Gastroesophageal sphincter (tissue), 4 donors: ENCODE measurements around the gene OR52A1. TPM values are rescaled to one million over a fixed set of nuclear protein-coding genes. Genes with fewer than 3 reads are reported as not detected.

ENCODE experiments used
- ATAC-seq: fragments of 150-250 bp; one replicate; pipeline ENCODE4 v1.9.1; 2016; ENCODE audit warnings: mild to moderate bottlenecking, moderate library complexity
- H3K27ac ChIP-seq, 4 donors: fragments of 200-600 bp; sonication (generic) in 3 of 4; 1 replicate in 3 of 4; 2 replicates in 1 of 4; pipeline ENCODE4 v1.5.1; 2016 to 2019
- H3K27me3 ChIP-seq: fragments of 200-600 bp; sonication (generic); one replicate; pipeline ENCODE4 v1.5.1; 2019
- H3K36me3 ChIP-seq, 2 donors: fragments of 200-600 bp; sonication (generic); one replicate each; pipeline ENCODE4 v1.5.1; 2019; ENCODE audit warnings: control low read depth in 1 of 2
- H3K4me1 ChIP-seq, 3 donors: fragments of 200-600 bp; sonication (generic); 1 replicate in 2 of 3; 2 replicates in 1 of 3; pipeline ENCODE4 v1.5.1; 2016 to 2019; ENCODE audit warnings: control low read depth in 2 of 3
- H3K4me3 ChIP-seq, 2 donors: fragments of 200-600 bp; sonication (generic); one replicate each; pipeline ENCODE4 v1.5.1; 2019; ENCODE audit warnings: mild to moderate bottlenecking in 1 of 2, moderate library complexity in 1 of 2
- H3K9me3 ChIP-seq, 3 donors: fragments of 200-600 bp; sonication (generic); one replicate each; pipeline ENCODE4 v1.5.1; 2017 to 2019; ENCODE audit warnings: control low read depth in 2 of 3
- EP300 ChIP-seq: sonication (generic); formaldehyde crosslinking; IDR thresholded peaks from one replicate; pipeline ENCODE4 v1.6.1; 2017; ENCODE audit warnings: antibody characterized with exemption, mild to moderate bottlenecking
- POLR2A ChIP-seq, 2 donors: fragments of 450-650 bp; IDR thresholded peaks; one replicate each; pipeline ENCODE4 v1.6.1; 2017; ENCODE audit warnings: antibody characterized with exemption in 2 of 2, mild to moderate bottlenecking in 2 of 2, moderate library complexity in 1 of 2
- POLR2AphosphoS5 ChIP-seq: sonication (generic); formaldehyde crosslinking; IDR thresholded peaks from one replicate; pipeline ENCODE4 v1.6.1; 2017; ENCODE audit warnings: antibody characterized with exemption
- WGBS, 2 donors: methylation state at CpG; one replicate each; pipeline ENCODE4 v1.1.5; 2018; ENCODE audit warnings: low coverage in 1 of 2; 5-methylcytosine and 5-hydroxymethylcytosine counted together
- total RNA-seq, 4 donors: library from RNA; depleted of rRNA; stranded (reverse); fragments of >200 nt; gene quantifications; one replicate each; pipeline ENCODE4 v1.1.0, GENCODE V29; 2016
- TF ChIP-seq, protein P1 (sequence below), 4 experiments: fragments of 200-600 bp in 2 of 4; fragments of 450-650 bp in 2 of 4; sonication (generic) in 1 of 4; IDR thresholded peaks; one replicate each; pipeline ENCODE4 v1.5.1; 2017 to 2019; ENCODE audit warnings: antibody characterized with exemption in 4 of 4, mild to moderate bottlenecking in 2 of 4, moderate library complexity in 2 of 4

OR52A1 gene
- total RNA-seq, 4 donors from 2014 or later, result not detected

DNA sequence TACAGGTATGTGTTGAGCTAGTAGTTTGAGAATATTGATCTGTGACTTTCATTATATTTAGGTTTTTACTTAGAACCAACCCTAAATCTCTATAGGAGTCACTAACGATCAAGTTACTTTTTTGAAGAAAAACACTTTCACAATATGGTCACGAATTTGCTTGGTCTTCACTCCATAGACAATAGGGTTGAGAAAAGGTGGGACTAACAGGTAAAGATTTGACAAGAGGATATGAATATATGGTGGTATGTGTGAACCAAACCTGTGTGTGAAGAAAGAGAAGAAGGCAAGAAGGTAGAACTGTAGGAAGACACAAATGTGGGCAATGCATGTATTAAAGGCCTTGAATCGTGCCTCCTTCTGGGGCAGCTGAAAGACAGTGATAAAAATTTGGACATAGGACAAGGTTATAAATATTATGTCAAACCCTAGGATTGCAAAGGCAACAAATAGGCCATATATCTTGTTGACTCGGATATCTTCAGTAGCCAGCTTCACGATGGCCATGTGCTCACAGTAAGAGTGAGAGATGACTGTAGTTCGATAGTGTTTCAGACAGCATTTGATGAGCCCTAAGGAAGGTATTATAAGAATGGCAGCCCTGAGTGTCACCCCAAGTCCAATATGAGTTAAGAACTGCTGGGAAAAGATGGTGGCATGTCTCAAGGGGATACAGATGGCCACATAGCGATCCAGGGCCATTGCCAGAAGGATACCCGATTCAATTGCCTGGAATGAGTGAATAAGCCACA, 22.8 kb downstream of the OR52A1 start:
- 79% methylated on average over 8 of the region's 8 CpGs for WGBS, 2 donors
- Histone ChIP-seq H3K27ac (no peak overlapping the region), H3K9me3 (no peaks in the 10 kb centered on the region), H3K4me3 (no peak overlapping the region), H3K4me1 (no peaks in the 10 kb centered on the region), H3K27me3 (no peaks in the 10 kb centered on the region), H3K36me3 (no peaks in the 10 kb centered on the region)
- no peak for ATAC-seq
- TF ChIP-seq POLR2AphosphoS5, result no peak
- TF ChIP-seq, protein P1, sequence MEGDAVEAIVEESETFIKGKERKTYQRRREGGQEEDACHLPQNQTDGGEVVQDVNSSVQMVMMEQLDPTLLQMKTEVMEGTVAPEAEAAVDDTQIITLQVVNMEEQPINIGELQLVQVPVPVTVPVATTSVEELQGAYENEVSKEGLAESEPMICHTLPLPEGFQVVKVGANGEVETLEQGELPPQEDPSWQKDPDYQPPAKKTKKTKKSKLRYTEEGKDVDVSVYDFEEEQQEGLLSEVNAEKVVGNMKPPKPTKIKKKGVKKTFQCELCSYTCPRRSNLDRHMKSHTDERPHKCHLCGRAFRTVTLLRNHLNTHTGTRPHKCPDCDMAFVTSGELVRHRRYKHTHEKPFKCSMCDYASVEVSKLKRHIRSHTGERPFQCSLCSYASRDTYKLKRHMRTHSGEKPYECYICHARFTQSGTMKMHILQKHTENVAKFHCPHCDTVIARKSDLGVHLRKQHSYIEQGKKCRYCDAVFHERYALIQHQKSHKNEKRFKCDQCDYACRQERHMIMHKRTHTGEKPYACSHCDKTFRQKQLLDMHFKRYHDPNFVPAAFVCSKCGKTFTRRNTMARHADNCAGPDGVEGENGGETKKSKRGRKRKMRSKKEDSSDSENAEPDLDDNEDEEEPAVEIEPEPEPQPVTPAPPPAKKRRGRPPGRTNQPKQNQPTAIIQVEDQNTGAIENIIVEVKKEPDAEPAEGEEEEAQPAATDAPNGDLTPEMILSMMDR (IDR thresholded peaks at IDR 0.05), result no peak
- no peak for TF ChIP-seq EP300
- TF ChIP-seq POLR2A (IDR thresholded peaks at IDR 0.05), result no peak

DNA sequence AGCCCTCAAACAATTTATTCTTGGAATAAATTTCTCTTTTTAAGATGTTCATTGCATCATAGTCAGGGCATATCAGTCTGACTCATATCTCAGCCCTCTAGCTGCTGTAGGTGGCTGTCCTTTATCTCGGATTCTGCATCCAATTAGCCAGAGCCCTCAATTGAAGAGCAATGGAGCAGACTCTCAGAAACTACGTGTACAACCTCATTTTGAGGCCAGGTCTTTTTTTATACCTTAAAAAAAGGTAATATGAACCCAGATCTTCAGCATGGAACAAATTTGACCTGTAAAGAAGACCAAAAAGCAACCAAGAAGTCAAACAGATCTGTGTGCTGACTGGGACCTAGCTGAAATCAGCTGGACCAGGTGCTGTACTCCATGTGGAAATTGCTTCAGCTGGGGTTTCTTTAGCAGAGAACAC, 25.1 kb downstream of the OR52A1 start:
- 40% methylated on average over 1 of the region's 2 CpGs; no CpG with 5 or more reads in 1 of the 2 donors for WGBS, 2 donors
- no peaks in the 10 kb centered on the region for H3K27me3 ChIP-seq
- TF ChIP-seq EP300 (no peak), POLR2AphosphoS5 (no peak), POLR2A (IDR thresholded peaks at IDR 0.05) (no peak)
- TF ChIP-seq, protein P1 (IDR thresholded peaks at IDR 0.05), result no peak
- no peak for ATAC-seq
- H3K4me3 ChIP-seq, result no peak overlapping the region
- H3K36me3 ChIP-seq, result no peaks in the 10 kb centered on the region
- no peaks in the 10 kb centered on the region for H3K4me1 ChIP-seq
- H3K9me3 ChIP-seq, result no peaks in the 10 kb centered on the region
- H3K27ac ChIP-seq, result no peak overlapping the region

DNA sequence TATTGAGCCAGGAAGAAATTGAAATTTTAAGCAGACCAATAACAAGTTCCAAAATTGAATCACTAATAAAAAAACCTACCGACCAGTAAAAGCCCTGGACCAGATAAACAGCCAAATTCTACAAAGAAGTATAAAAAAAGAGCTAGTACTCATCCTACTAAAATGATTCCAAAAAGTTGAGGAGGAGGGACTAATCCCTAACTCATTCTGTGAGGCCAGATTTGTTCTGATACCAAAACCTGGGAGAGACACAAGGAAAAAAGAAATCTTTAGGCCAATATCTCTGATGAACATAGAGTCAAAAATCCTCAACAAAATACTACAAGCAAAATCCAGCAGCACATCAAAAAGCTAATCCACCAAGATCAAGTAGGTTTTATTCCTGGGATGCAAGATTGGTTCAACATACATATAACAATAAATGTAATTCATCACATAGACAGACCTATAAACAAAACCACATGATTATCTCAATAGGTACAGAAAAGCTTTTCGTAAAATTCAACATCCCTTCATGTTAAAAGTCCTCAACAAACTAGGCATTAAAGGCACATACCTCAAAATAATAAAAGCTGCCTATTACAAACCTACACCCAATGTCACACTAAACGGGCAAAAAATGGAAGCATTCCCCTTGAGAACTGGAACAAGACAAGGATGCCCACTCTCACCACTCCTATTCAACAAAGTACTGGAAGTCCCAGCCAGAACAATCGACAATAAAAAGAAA, 29.5 kb downstream of the OR52A1 start:
- no peaks in the 10 kb centered on the region for H3K4me1 ChIP-seq
- H3K4me3 ChIP-seq, result no peak overlapping the region
- H3K27ac ChIP-seq, result no peak overlapping the region
- no peak for TF ChIP-seq POLR2A (IDR thresholded peaks at IDR 0.05)
- TF ChIP-seq, protein P1 (IDR thresholded peaks at IDR 0.05), result no peak
- no peak for TF ChIP-seq POLR2AphosphoS5
- ATAC-seq, result no peak
- H3K36me3 ChIP-seq, result no peaks in the 10 kb centered on the region
- no peaks in the 10 kb centered on the region for H3K9me3 ChIP-seq
- H3K27me3 ChIP-seq, result no peaks in the 10 kb centered on the region
- 50 to 67% methylated on average over 4 of the region's 4 CpGs for WGBS, 2 donors

DNA sequence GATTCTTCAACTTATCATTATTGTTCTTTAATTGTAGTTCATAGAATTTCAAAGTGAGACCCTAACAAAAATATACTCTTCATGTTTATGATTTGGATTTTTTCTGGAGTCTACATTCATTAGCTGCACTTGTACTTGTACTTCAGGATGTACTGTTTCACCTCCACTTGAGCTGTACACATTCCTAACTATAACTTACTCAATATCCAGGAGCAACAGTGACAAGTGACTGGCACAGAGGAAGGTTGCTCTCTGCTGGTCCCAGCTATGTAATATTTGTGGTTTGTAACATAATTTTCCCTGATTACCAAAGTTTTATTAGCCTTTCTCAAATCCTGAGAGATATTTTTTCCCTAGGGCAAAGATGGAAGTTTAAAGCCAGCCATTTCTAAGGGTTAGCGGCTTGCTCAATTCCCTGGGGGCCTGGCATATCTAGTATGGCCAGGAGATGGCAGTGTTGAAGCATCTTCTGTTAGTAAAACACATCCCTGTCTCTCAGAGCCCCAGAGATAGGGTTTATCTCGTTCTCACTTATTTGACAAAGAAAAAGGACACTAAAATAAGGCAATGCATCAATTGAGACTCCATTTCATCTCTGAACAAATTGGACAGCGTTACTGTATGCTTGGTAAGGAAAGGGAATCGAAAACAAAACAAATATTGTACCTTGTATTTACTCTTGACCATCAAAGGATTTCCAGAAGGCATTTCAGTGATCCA, 30.6 kb downstream of the OR52A1 start:
- peak; percentile 53 for ATAC-seq
- no peak for TF ChIP-seq POLR2A (IDR thresholded peaks at IDR 0.05)
- TF ChIP-seq, protein P1 (IDR thresholded peaks at IDR 0.05), result peak; percentile 44 to 77 (median 58)
- H3K9me3 ChIP-seq, result no peaks in the 10 kb centered on the region
- H3K4me1 ChIP-seq, result no peaks in the 10 kb centered on the region
- 4 to 8% methylated on average over 4 of the region's 4 CpGs for WGBS, 2 donors
- H3K36me3 ChIP-seq, result no peaks in the 10 kb centered on the region
- no peak overlapping the region for H3K4me3 ChIP-seq
- H3K27me3 ChIP-seq, result no peaks in the 10 kb centered on the region
- no peak overlapping the region for H3K27ac ChIP-seq
